Neural progenitor cell (in vitro differentiated cells): ENCODE measurements around the gene TMEM53.

Source experiments
- CTCF ChIP-seq: fragments of 200-600 bp; sonication (generic); IDR thresholded peaks from 2 replicates; pipeline ENCODE4 v1.5.1; 2017; ENCODE audit warnings: antibody characterized with exemption, mild to moderate bottlenecking
- EZH2 ChIP-seq: fragments of 200-600 bp; sonication (generic); IDR thresholded peaks from 2 replicates; pipeline ENCODE4 v1.6.1; 2017; ENCODE audit warnings: antibody characterized with exemption, mild to moderate bottlenecking, moderate library complexity
- EZH2phosphoT487 ChIP-seq: fragments of 200-600 bp; sonication (generic); IDR thresholded peaks from 2 replicates; pipeline ENCODE4 v1.6.1; 2017; ENCODE audit warnings: antibody characterized with exemption

GRCh38 chr1:44700573-44700972, 26.3 kb upstream of the TMEM53 start:
- TF ChIP-seq EZH2 (no peak), CTCF (no peak), EZH2phosphoT487 (no peak)
